Body of pancreas (tissue), 4 donors: ENCODE results near the gene MLKL. TPM values are rescaled to one million over a fixed set of nuclear protein-coding genes. Genes with fewer than 3 reads are reported as not detected.

Experiments used
- ATAC-seq: fragments of 150-250 bp; one replicate; pipeline ENCODE4 v1.9.1; 2016
- DNase-seq, 4 donors: peaks; one replicate each; pipeline ENCODE4 v3.0.0-alpha.2; 2019
- H3K27ac ChIP-seq, 4 donors: fragments of 200-600 bp; sonication (generic); 1 replicate in 3 of 4; 2 replicates in 1 of 4; pipeline versions ENCODE4 v1.5.1 to v1.6.1; 2016 to 2019; ENCODE audit warnings: mild to moderate bottlenecking in 1 of 4, mixed read lengths in 1 of 4, moderate library complexity in 1 of 4
- H3K27me3 ChIP-seq, 2 donors: fragments of 200-600 bp; sonication (generic); one replicate each; pipeline ENCODE4 v1.6.0; 2016; ENCODE audit warnings: mild to moderate bottlenecking in 1 of 2
- H3K36me3 ChIP-seq, 2 donors: fragments of 200-600 bp; sonication (generic); replicated peaks in 1 of 2; 2 replicates each; pipeline ENCODE4 v1.5.1; 2016; ENCODE audit warnings: low read depth in 2 of 2; ENCODE audit not compliant: insufficient read depth in 1 of 2
- H3K4me1 ChIP-seq: fragments of 200-600 bp; sonication (generic); one replicate; pipeline ENCODE4 v1.6.0; 2016
- H3K4me3 ChIP-seq, 2 donors: fragments of 200-600 bp; sonication (generic); 1 replicate in 1 of 2; 2 replicates in 1 of 2; pipeline ENCODE4 v1.5.1; 2016 to 2019
- H3K9me3 ChIP-seq, 3 donors: fragments of 200-600 bp; sonication (generic); 1 replicate in 2 of 3; 2 replicates in 1 of 3; pipeline ENCODE4 v1.5.1; 2016
- CTCF ChIP-seq, 7 experiments: fragments of 450-650 bp in 4 of 7; fragments of 200-600 bp in 3 of 7; sonication (generic) in 3 of 7; IDR thresholded peaks; one replicate each; pipeline ENCODE4 v1.5.1; 2016 to 2019; ENCODE audit warnings: antibody characterized with exemption in 7 of 7
- POLR2A ChIP-seq, 3 donors: fragments of 450-650 bp; IDR thresholded peaks; one replicate each; pipeline ENCODE4 v1.6.1; 2016; ENCODE audit warnings: antibody characterized with exemption in 3 of 3, mild to moderate bottlenecking in 2 of 3
- WGBS, 2 donors: methylation state at CpG; one replicate each; pipeline ENCODE4 v1.1.5; 2017; 5-methylcytosine and 5-hydroxymethylcytosine counted together
- intact Hi-C: fragments of 100-400 bp; cut with DNase I; formaldehyde crosslinking; loops from one replicate; pipeline ENCODE4 v1.15.1; 2023
- total RNA-seq, 2 donors: library from RNA; depleted of rRNA; stranded (reverse); fragments of >200 nt; gene quantifications; one replicate each; pipeline ENCODE4 v1.1.0, GENCODE V29; 2016

The MLKL gene
- total RNA-seq, 2 donors from 2014 or later = 10.9 to 16.8 TPM

DNA sequence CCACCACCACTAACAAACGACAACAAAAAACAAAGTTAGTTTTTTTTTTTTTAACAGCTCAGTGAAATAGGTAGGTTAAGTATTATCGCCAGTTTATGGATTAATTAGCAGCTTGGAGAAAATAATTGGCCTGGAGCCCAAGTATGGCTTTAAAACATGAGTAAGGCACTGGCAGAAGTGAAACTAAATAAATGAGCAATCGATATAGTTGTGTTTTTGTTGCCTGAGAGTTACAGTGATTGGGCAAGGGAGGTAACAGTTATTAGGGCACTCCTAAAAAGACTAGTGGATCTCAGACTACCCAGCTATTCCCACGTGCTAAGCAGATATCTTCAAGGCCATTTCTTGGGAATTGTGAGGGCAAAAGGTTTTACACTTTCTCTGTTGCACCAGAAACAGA, 2.4 kb downstream of the MLKL start:
- DNase-seq = no peak
- 17 to 27% methylated on average over 4 of the region's 4 CpGs for WGBS, 2 donors
- H3K27ac ChIP-seq = peak overlapping the region in 3 of 4 donors; percentile 51 to 71 (median 55)
- H3K4me1 ChIP-seq = peaks cover 31% of the 10 kb centered on the region
- H3K4me3 ChIP-seq = no peak overlapping the region
- TF ChIP-seq CTCF (IDR thresholded peaks at IDR 0.05) = no peak
- no peak for TF ChIP-seq POLR2A (IDR thresholded peaks at IDR 0.05)
- ATAC-seq = no peak
- H3K36me3 ChIP-seq = peaks cover 0 to 4% of the 10 kb centered on the region in 2 donors
- no peaks in the 10 kb centered on the region for H3K9me3 ChIP-seq
- H3K27me3 ChIP-seq = no peaks in the 10 kb centered on the region
- intact Hi-C loops = no loop called here

GRCh38 chr16:74695450-74696422, 4.9 kb downstream of the MLKL start:
- peak overlapping the region in 3 of 4 donors; percentile 34 to 56 (median 39) for H3K27ac ChIP-seq
- intact Hi-C loops = no loop called here

DNA sequence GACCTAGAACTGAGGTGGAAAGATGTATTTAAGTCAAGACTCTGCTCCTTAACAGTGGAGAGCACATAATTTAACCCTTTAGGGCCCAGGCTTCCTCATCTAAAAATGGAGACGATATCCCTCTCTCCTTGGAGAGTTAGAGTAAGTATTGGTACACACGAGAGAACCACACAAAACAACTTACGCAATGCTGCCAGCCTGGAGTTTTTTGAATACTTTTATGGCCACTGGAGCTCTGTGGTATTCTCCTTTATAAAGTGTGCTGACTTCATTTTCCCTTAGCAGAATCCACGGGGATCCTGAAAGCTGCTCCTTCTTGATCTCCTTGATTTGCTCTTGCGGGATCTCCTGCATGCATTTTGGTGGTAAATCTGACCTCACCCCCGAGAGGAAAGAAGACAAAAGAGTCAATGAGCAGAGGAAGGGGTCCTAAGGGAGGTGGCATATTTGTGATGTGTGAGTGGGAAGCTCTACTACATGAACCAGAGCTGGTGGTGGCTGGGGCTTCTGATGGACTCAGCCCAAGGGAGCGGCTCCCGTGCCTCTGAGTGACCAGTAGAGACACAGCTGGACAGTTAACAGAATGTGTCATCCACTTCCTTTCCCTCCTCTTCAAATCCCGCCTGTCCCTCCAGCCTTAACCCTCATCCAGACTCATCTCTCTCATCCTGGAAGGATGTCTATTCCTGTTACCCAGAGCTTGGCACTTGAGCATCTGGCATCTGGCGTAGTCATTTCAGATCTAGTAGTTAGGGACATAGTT, 9.4 kb downstream of the MLKL start:
- Histone ChIP-seq H3K36me3 (peaks cover 0 to 10% of the 10 kb centered on the region in 2 donors), H3K4me1 (peaks cover 4% of the 10 kb centered on the region), H3K4me3 (no peak overlapping the region), H3K9me3 (no peaks in the 10 kb centered on the region), H3K27me3 (no peaks in the 10 kb centered on the region), H3K27ac (no peak overlapping the region)
- WGBS, 2 donors = 83 to 92% methylated on average over 10 of the region's 10 CpGs
- ATAC-seq = no peak
- TF ChIP-seq CTCF (IDR thresholded peaks at IDR 0.05) = no peak
- TF ChIP-seq POLR2A (IDR thresholded peaks at IDR 0.05) = no peak
- DNase-seq = no peak
- intact Hi-C loops = no loop called here

More at GRCh38 chr16:74695450-74696422, 4.9 kb downstream of the MLKL start:
- H3K9me3 ChIP-seq = no peaks in the 10 kb centered on the region
- H3K4me1 ChIP-seq = peaks cover 24% of the 10 kb centered on the region
- H3K36me3 ChIP-seq = peaks cover 0 to 7% of the 10 kb centered on the region in 2 donors
- no peak overlapping the region for H3K4me3 ChIP-seq
- H3K27me3 ChIP-seq = no peaks in the 10 kb centered on the region
- TF ChIP-seq POLR2A (IDR thresholded peaks at IDR 0.05) = peak in 2 of 3 donors; percentile 58 to 59
- no peak for TF ChIP-seq CTCF (IDR thresholded peaks at IDR 0.05)
- ATAC-seq (peak; percentile 92), DNase-seq (peak; percentile 81 to 93 (median 87))
- WGBS, 2 donors = 45 to 46% methylated on average over 14 to 19 of the region's 19 CpGs

DNA sequence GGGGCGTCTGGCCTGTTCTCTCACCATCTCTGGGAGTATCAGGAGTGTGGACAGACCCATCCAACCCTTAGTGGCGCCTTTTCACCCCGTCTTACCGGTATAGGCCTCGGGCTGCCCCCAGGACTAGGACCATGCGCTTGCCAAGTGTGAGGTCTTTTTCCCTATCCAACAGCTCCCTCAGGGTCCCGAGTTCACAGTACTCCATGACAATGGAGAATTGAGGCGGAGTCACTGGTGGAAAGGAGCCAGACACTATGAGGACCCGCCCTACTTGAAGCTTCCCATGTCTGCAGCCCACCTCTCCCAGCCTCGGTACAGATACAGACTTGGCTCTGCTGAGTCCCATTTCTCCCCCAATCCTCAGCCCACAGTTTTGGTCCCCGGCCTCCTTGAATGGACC, 18.1 kb downstream of the MLKL start:
- Histone ChIP-seq H3K4me1 (no peaks in the 10 kb centered on the region), H3K4me3 (no peak overlapping the region), H3K9me3 (no peaks in the 10 kb centered on the region), H3K27me3 (no peaks in the 10 kb centered on the region), H3K27ac (no peak overlapping the region), H3K36me3 (peaks cover 0 to 5% of the 10 kb centered on the region in 2 donors)
- intact Hi-C loops = no loop called here
- WGBS, 2 donors = 82 to 84% methylated on average over 8 to 11 of the region's 11 CpGs
- ATAC-seq (no peak), DNase-seq (no peak)
- TF ChIP-seq POLR2A (IDR thresholded peaks at IDR 0.05) (no peak), CTCF (IDR thresholded peaks at IDR 0.05) (no peak)
